GM19193 (cell line): Measurements from ENCODE around the gene NDUFAB1.

Experiments
- POLR2A ChIP-seq: IDR thresholded peaks from 4 replicates; pipeline ENCODE4 v1.6.1; 2011; ENCODE audit not compliant: insufficient read depth, insufficient read length; ENCODE audit errors: extremely low read depth

NDUFAB1 gene

DNA sequence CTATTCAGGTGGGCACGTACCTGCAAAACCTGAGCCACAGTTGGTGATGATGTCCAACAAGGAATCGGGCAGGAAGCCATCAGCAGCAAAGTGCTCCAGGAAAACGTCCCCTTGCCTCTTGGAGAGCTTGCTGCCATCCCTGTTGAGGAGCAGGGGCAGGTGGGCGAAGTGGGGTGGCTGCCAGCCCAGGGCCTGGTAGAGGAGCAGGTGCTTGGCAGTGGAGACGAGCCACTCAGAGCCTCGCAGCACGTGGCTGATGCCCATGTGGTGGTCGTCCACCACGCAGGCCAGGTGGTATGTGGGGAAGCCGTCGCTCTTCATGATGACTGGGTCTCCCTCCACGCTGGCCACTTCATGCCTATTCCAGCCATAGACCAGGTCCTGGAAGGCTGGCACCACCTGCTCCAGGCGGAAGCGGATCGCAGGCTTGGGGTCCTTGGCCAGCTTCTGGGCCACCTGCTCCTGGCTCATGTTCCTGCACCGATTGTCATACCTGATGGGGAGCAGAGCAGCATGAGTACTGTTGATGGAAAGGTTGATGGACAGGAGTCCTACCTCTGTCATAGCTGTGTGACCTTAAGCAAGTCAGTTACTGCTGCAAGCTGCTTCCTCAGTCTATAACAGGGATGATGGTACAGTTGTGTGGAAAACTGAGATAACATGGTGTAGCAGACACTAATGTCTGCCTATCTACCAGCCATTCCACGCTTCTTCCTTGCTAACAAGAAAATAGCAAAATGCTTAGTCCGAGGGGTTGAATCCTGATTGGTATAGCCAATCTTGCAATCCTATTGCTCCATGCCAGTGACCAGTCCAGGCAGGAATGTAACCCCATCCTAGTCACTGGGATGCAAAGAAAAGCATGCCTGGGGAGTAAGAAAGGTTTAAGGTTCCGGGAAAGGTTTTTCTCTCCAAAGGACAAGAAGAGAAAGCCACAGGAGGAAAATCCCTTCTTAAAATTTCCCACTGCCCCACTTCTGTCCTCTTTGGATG lies 61.0 kb downstream of the NDUFAB1 start:
- TF ChIP-seq POLR2A: no peak

DNA sequence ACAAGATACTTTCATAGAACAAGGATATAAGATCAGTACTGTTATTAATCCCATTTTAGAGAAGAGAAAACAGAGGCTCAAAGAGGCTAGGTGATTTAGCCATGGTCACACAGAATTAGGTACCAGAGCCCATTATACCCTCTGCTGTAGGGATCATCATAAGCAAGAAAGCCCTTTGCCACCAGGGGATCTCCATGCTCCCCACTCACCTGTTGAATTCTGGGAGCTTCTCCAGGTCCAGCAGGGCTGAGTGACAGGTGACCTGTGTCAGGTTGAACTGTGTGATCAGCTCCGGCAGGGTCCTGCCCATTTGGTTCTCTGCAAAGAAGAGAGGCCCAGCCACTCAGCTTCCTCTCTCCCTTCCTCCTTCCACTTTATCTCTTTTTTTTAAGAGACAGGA lies 63.7 kb downstream of the NDUFAB1 start:
- TF ChIP-seq POLR2A: no peak
